Kidney (tissue), 14 donors: ENCODE data around the gene RGCC. TPM values are rescaled to one million over a fixed set of nuclear protein-coding genes. Genes with fewer than 3 reads are reported as not detected.

Experiments
- DNase-seq, 5 donors: peaks; one replicate each; pipeline ENCODE4 v3.0.0-alpha.2; 2013 to 2020
- FAIRE-seq: peaks from 2 replicates; lab custom pipeline; 2012; peaks lifted over from hg19 to GRCh38; lab: Jason Lieb, UNC
- H3K27ac ChIP-seq, 2 donors: one replicate each; pipeline ENCODE4 v1.7.0; 2013; ENCODE audit warnings: low read depth in 2 of 2, low read length in 2 of 2, inconsistent platforms in 1 of 2
- H3K27me3 ChIP-seq: one replicate; pipeline ENCODE4 v1.7.1; 2013; ENCODE audit warnings: low read length, inconsistent platforms; ENCODE audit not compliant: control insufficient read depth, insufficient read depth
- H3K36me3 ChIP-seq, 3 donors: one replicate each; pipeline versions ENCODE4 v1.7.0 to v1.7.1; 2013; ENCODE audit warnings: low read length in 3 of 3, control low read depth in 1 of 3, inconsistent platforms in 1 of 3; ENCODE audit not compliant: insufficient read depth in 3 of 3, control insufficient read depth in 2 of 3
- H3K4me1 ChIP-seq, 3 donors: one replicate each; pipeline versions ENCODE4 v1.7.0 to v1.7.1; 2013; ENCODE audit warnings: low read length in 3 of 3, inconsistent platforms in 1 of 3, low read depth in 1 of 3; ENCODE audit not compliant: control insufficient read depth in 2 of 3, insufficient read depth in 2 of 3
- H3K4me3 ChIP-seq, 3 donors: one replicate each; pipeline versions ENCODE4 v1.7.0 to v1.8.1; 2013; ENCODE audit warnings: low read length in 3 of 3, control low read depth in 1 of 3, inconsistent platforms in 1 of 3
- H3K9ac ChIP-seq, 3 donors: one replicate each; pipeline versions ENCODE4 v1.7.0 to v1.7.1; 2013; ENCODE audit warnings: low read length in 3 of 3, control low read depth in 1 of 3, inconsistent platforms in 1 of 3
- H3K9me3 ChIP-seq, 3 donors: one replicate each; pipeline versions ENCODE4 v1.7.0 to v1.7.1; 2013; ENCODE audit warnings: low read length in 3 of 3, control low read depth in 1 of 3, inconsistent platforms in 1 of 3; ENCODE audit not compliant: control insufficient read depth in 2 of 3, insufficient read depth in 1 of 3
- intact Hi-C: fragments of 100-400 bp; cut with DNase I; formaldehyde crosslinking; loops from one replicate; pipeline ENCODE4 v1.11.1; 2022
- polyA plus RNA-seq: library from polyadenylated mRNA; stranded (reverse); fragments of 350-450 nt; fragmentation: Illumina TruSeq; extraction: RNeasy Lipid Tissue Mini Kit (QIAGEN cat#74804); gene quantifications from one replicate; pipeline ENCODE4 v1.2.3, GENCODE V29; 2014; ENCODE audit warnings: low read depth, low replicate concordance; ENCODE audit not compliant: insufficient read depth
- total RNA-seq: library from RNA; stranded (reverse); fragmentation: NEBNext Ultra II Directional; extraction: Animal tissue kit (Norgen Biotek cat#: 25700); gene quantifications from one replicate; pipeline ENCODE4 v1.2.1, GENCODE V29; 2021
- TF ChIP-seq, protein P1 (sequence below): IDR thresholded peaks from 3 replicates; pipeline ENCODE4 v1.5.1; 2012; ENCODE audit warnings: mild to moderate bottlenecking, moderate library complexity, borderline replicate concordance; ENCODE audit not compliant: insufficient read depth; ENCODE audit errors: extremely low read depth
- donor health status: control.
- donor health status: control.
- donor health status: control.
- donor health status: control.
- donor health status: control.
- donor health status: DM: yes; HTN: yes; CAD: no.
- donor health status: Normal renal cell carcinoma (clear cell type).

The RGCC gene
- total and polyA plus RNA-seq, 2 donors from 2014 or later, result 12.9 to 40.9 TPM

GRCh38 chr13:41462427-41462826 is 5.1 kb downstream of the RGCC start:
- Histone ChIP-seq H3K9me3 (peaks cover 0 to 2% (median 0%) of the 10 kb centered on the region in 3 donors), H3K4me3 (no peak overlapping the region), H3K4me1 (peaks cover 0 to 13% (median 0%) of the 10 kb centered on the region in 3 donors), H3K27me3 (peaks cover 7% of the 10 kb centered on the region), H3K36me3 (no peaks in the 10 kb centered on the region), H3K9ac (no peak overlapping the region), H3K27ac (no peak overlapping the region)
- FAIRE-seq, result no peak
- DNase-seq, result no peak
- TF ChIP-seq, protein P1, sequence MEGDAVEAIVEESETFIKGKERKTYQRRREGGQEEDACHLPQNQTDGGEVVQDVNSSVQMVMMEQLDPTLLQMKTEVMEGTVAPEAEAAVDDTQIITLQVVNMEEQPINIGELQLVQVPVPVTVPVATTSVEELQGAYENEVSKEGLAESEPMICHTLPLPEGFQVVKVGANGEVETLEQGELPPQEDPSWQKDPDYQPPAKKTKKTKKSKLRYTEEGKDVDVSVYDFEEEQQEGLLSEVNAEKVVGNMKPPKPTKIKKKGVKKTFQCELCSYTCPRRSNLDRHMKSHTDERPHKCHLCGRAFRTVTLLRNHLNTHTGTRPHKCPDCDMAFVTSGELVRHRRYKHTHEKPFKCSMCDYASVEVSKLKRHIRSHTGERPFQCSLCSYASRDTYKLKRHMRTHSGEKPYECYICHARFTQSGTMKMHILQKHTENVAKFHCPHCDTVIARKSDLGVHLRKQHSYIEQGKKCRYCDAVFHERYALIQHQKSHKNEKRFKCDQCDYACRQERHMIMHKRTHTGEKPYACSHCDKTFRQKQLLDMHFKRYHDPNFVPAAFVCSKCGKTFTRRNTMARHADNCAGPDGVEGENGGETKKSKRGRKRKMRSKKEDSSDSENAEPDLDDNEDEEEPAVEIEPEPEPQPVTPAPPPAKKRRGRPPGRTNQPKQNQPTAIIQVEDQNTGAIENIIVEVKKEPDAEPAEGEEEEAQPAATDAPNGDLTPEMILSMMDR, result no peak
- intact Hi-C loops, result no loop called here

GRCh38 chr13:41463838-41464602 is 6.7 kb downstream of the RGCC start:
- no peak overlapping the region for H3K9ac ChIP-seq
- DNase-seq (peak; percentile 37 to 54 (median 41)), FAIRE-seq (no peak)
- peaks cover 4% of the 10 kb centered on the region for H3K27me3 ChIP-seq
- H3K36me3 ChIP-seq, result no peaks in the 10 kb centered on the region
- H3K4me3 ChIP-seq, result no peak overlapping the region
- TF ChIP-seq, protein P1, result no peak
- H3K4me1 ChIP-seq, result peaks cover 0 to 6% (median 0%) of the 10 kb centered on the region in 3 donors
- intact Hi-C loops, result no loop called here
- H3K27ac ChIP-seq, result peak overlapping the region in 1 of 2 donors; percentile 76
- peaks cover 0 to 2% (median 0%) of the 10 kb centered on the region in 3 donors for H3K9me3 ChIP-seq

- Histone ChIP-seq H3K27me3 (no peaks in the 10 kb centered on the region), H3K9me3 (peaks cover 0 to 2% (median 0%) of the 10 kb centered on the region in 3 donors), H3K36me3 (no peaks in the 10 kb centered on the region), H3K4me1 (peaks cover 0 to 6% (median 0%) of the 10 kb centered on the region in 3 donors), H3K9ac (no peak overlapping the region), H3K4me3 (no peak overlapping the region), H3K27ac (no peak overlapping the region)
- DNase-seq, result peak in 2 of 5 donors; percentile 27 to 84
- TF ChIP-seq, protein P1, result no peak
- intact Hi-C loops, result no loop called here
- no peak for FAIRE-seq
Observed at GRCh38 chr13:41465241-41465847, 8.0 kb downstream of the RGCC start.
